Astrocyte (in vitro differentiated cells and primary cell): ENCODE measurements around the gene SNX5. TPM values are rescaled to one million over a fixed set of nuclear protein-coding genes. Genes with fewer than 3 reads are reported as not detected.
A peak's percentile ranks its signal among the peaks of the same experiment; 100 is the strongest.

Experiments
- DNase-seq: peaks from one replicate; pipeline ENCODE4 v3.0.0-alpha.2; 2010; ENCODE audit warnings: low read depth
- FAIRE-seq: peaks from 2 replicates; lab custom pipeline; 2011; peaks lifted over from hg19 to GRCh38; lab: Jason Lieb, UNC
- H2AFZ ChIP-seq: 2 replicates; pipeline ENCODE4 v1.6.0; 2012; ENCODE audit warnings: low read depth, low read length, inconsistent platforms
- H3K27ac ChIP-seq: 2 replicates; pipeline ENCODE4 v1.5.1; 2011; ENCODE audit warnings: low read depth, low read length, inconsistent platforms
- H3K27me3 ChIP-seq: 2 replicates; pipeline ENCODE4 v1.6.0; 2011; ENCODE audit warnings: low read length, inconsistent platforms; ENCODE audit not compliant: insufficient read depth
- H3K36me3 ChIP-seq: 2 replicates; pipeline ENCODE4 v1.5.1; 2011; ENCODE audit warnings: low read length, inconsistent platforms; ENCODE audit not compliant: insufficient read depth
- H3K4me1 ChIP-seq: 2 replicates; pipeline ENCODE4 v1.5.1; 2011; ENCODE audit warnings: low read length, inconsistent platforms; ENCODE audit not compliant: insufficient read depth
- H3K4me2 ChIP-seq: 2 replicates; pipeline ENCODE4 v1.6.0; 2012; ENCODE audit warnings: low read length, inconsistent platforms
- H3K4me3 ChIP-seq: 2 replicates; pipeline ENCODE4 v1.5.1; 2011; ENCODE audit warnings: low read depth, mild to moderate bottlenecking, low read length, inconsistent platforms; ENCODE audit not compliant: insufficient read depth
- H3K79me2 ChIP-seq: 2 replicates; pipeline ENCODE4 v1.6.0; 2012; ENCODE audit warnings: mild to moderate bottlenecking, low read length, inconsistent platforms; ENCODE audit not compliant: insufficient read depth
- H3K9ac ChIP-seq: 2 replicates; pipeline ENCODE4 v1.6.0; 2012; ENCODE audit warnings: mild to moderate bottlenecking, low read length, inconsistent platforms
- H3K9me3 ChIP-seq: 2 replicates; pipeline ENCODE4 v1.5.1; 2012; ENCODE audit warnings: low read depth, mild to moderate bottlenecking, low read length, inconsistent platforms; ENCODE audit not compliant: insufficient read depth
- H4K20me1 ChIP-seq: 2 replicates; pipeline ENCODE4 v1.6.0; 2012; ENCODE audit warnings: low read length, inconsistent platforms; ENCODE audit not compliant: insufficient read depth
- H3K27ac Mint-ChIP-seq: one replicate; pipeline ENCODE4 v1.8.0; 2021; ENCODE audit warnings: mild to moderate bottlenecking, mixed read lengths; ENCODE audit not compliant: unreplicated experiment
- H3K27me3 Mint-ChIP-seq: one replicate; pipeline ENCODE4 v1.8.0; 2021; ENCODE audit warnings: low read depth, mixed read lengths; ENCODE audit not compliant: unreplicated experiment
- H3K36me3 Mint-ChIP-seq: one replicate; pipeline ENCODE4 v1.8.0; 2021; ENCODE audit warnings: low read depth, mixed read lengths; ENCODE audit not compliant: unreplicated experiment
- H3K4me1 Mint-ChIP-seq: one replicate; pipeline ENCODE4 v1.8.0; 2021; ENCODE audit warnings: low read depth, mixed read lengths; ENCODE audit not compliant: unreplicated experiment
- H3K4me3 Mint-ChIP-seq: one replicate; pipeline ENCODE4 v1.8.0; 2021; ENCODE audit warnings: mild to moderate bottlenecking, moderate library complexity, mixed read lengths; ENCODE audit not compliant: unreplicated experiment
- H3K9me3 Mint-ChIP-seq: one replicate; pipeline ENCODE4 v1.8.0; 2021; ENCODE audit warnings: mild to moderate bottlenecking, mixed read lengths; ENCODE audit not compliant: unreplicated experiment
- CTCF ChIP-seq: IDR thresholded peaks from 2 replicates; pipeline ENCODE4 v1.5.1; 2011; ENCODE audit warnings: low read depth, mild to moderate bottlenecking, inconsistent platforms, low read length, moderate library complexity; ENCODE audit not compliant: insufficient read depth
- EZH2 ChIP-seq: IDR thresholded peaks from 2 replicates; pipeline ENCODE4 v1.6.1; 2012; ENCODE audit warnings: mild to moderate bottlenecking, low read length, inconsistent platforms; ENCODE audit not compliant: insufficient read depth
- total RNA-seq: library from RNA; stranded (reverse); gene quantifications from 2 replicates; pipeline ENCODE4 v1.2.1, GENCODE V29; 2021

SNX5 gene
- total RNA-seq, 1 donor from 2014 or later = 95.1 TPM

- Histone ChIP-seq H3K79me2 (no peaks in the 10 kb centered on the region), H3K9me3 (no peaks in the 10 kb centered on the region), H3K4me1 (peaks cover 47% of the 10 kb centered on the region), H3K27me3 (no peaks in the 10 kb centered on the region), H4K20me1 (peaks cover 8% of the 10 kb centered on the region), H3K36me3 (no peaks in the 10 kb centered on the region), H3K4me3 (no peak overlapping the region), H3K9ac (no peak overlapping the region), H3K27ac (peak overlapping the region; percentile 25), H3K4me2 (peak overlapping the region; percentile 61), H2AFZ (no peak overlapping the region)
- Mint-ChIP-seq H3K4me1 (peaks cover 14% of the 10 kb centered on the region), H3K9me3 (no peaks in the 10 kb centered on the region), H3K27me3 (no peaks in the 10 kb centered on the region), H3K4me3 (no peak overlapping the region), H3K27ac (no peak overlapping the region), H3K36me3 (no peaks in the 10 kb centered on the region)
- TF ChIP-seq CTCF (no peak), EZH2 (no peak)
- FAIRE-seq = no peak
- no peak for DNase-seq
Measured at GRCh38 chr20:17933711-17934110, 34.9 kb downstream of the SNX5 start.

- no peak overlapping the region for H3K4me2 ChIP-seq
- H3K9ac ChIP-seq = no peak overlapping the region
- H3K9me3 Mint-ChIP-seq = peaks cover 2% of the 10 kb centered on the region
- H3K27me3 ChIP-seq = no peaks in the 10 kb centered on the region
- FAIRE-seq (no peak), DNase-seq (no peak)
- no peak overlapping the region for H2AFZ ChIP-seq
- H3K9me3 ChIP-seq = no peaks in the 10 kb centered on the region
- peaks cover 17% of the 10 kb centered on the region for H3K4me1 Mint-ChIP-seq
- peaks cover 3% of the 10 kb centered on the region for H3K27me3 Mint-ChIP-seq
- TF ChIP-seq EZH2 (no peak), CTCF (no peak)
- no peak overlapping the region for H3K27ac ChIP-seq
- H3K36me3 Mint-ChIP-seq = no peaks in the 10 kb centered on the region
- no peak overlapping the region for H3K4me3 ChIP-seq
- H4K20me1 ChIP-seq = peaks cover 6% of the 10 kb centered on the region
- H3K4me1 ChIP-seq = peaks cover 43% of the 10 kb centered on the region
- H3K79me2 ChIP-seq = no peaks in the 10 kb centered on the region
- H3K36me3 ChIP-seq = no peaks in the 10 kb centered on the region
- no peak overlapping the region for H3K27ac Mint-ChIP-seq
- no peak overlapping the region for H3K4me3 Mint-ChIP-seq
Measured at GRCh38 chr20:17933121-17933520, 35.5 kb downstream of the SNX5 start.

- H3K27me3 ChIP-seq = no peaks in the 10 kb centered on the region
- no peaks in the 10 kb centered on the region for H3K36me3 ChIP-seq
- no peak for DNase-seq
- Mint-ChIP-seq H3K9me3 (peaks cover 2% of the 10 kb centered on the region), H3K36me3 (peaks cover 1% of the 10 kb centered on the region), H3K4me1 (peaks cover 17% of the 10 kb centered on the region), H3K27ac (no peak overlapping the region), H3K27me3 (peaks cover 10% of the 10 kb centered on the region), H3K4me3 (no peak overlapping the region)
- H3K9me3 ChIP-seq = no peaks in the 10 kb centered on the region
- no peak overlapping the region for H3K9ac ChIP-seq
- H3K4me3 ChIP-seq = no peak overlapping the region
- H4K20me1 ChIP-seq = peaks cover 6% of the 10 kb centered on the region
- no peak for FAIRE-seq
- peaks cover 41% of the 10 kb centered on the region for H3K4me1 ChIP-seq
- H2AFZ ChIP-seq = no peak overlapping the region
- H3K27ac ChIP-seq = no peak overlapping the region
- H3K79me2 ChIP-seq = no peaks in the 10 kb centered on the region
- no peak for TF ChIP-seq EZH2
- no peak for TF ChIP-seq CTCF
- H3K4me2 ChIP-seq = no peak overlapping the region
Measured at GRCh38 chr20:17932396-17932795, 36.2 kb downstream of the SNX5 start.
